HG02678 (cell line): Measurements from ENCODE around the gene SMIM5.

Experiments used
- ATAC-seq: cut with Tn5 transposase; IDR thresholded peaks from one replicate; pipeline ENCODE4 v1.9.1; 2021; ENCODE audit warnings: mild to moderate bottlenecking, moderate library complexity; ENCODE audit not compliant: unreplicated experiment

SMIM5 gene

GRCh38 chr17:75602644-75603043, 30.6 kb upstream of the SMIM5 start:
- ATAC-seq: no peak

GRCh38 chr17:75603123-75603522, 30.1 kb upstream of the SMIM5 start:
- ATAC-seq: no peak

GRCh38 chr17:75604034-75604695, 29.1 kb upstream of the SMIM5 start:
- ATAC-seq: no peak

GRCh38 chr17:75605790-75606189, 27.4 kb upstream of the SMIM5 start:
- ATAC-seq: no peak

- no peak for ATAC-seq
Observed at GRCh38 chr17:75607086-75607485, 26.1 kb upstream of the SMIM5 start.

- ATAC-seq: no peak
Observed at GRCh38 chr17:75610103-75610984, 22.9 kb upstream of the SMIM5 start.

- no peak for ATAC-seq
Observed at GRCh38 chr17:75611851-75612429, 21.3 kb upstream of the SMIM5 start.

- no peak for ATAC-seq
Observed at GRCh38 chr17:75612906-75613626, 20.2 kb upstream of the SMIM5 start.

- ATAC-seq: no peak
Observed at GRCh38 chr17:75614006-75614405, 19.2 kb upstream of the SMIM5 start.

- no peak for ATAC-seq
Observed at GRCh38 chr17:75614556-75615270, 18.5 kb upstream of the SMIM5 start.

GRCh38 chr17:75615301-75615700, 17.9 kb upstream of the SMIM5 start:
- no peak for ATAC-seq

GRCh38 chr17:75616521-75617122, 16.6 kb upstream of the SMIM5 start:
- no peak for ATAC-seq

- no peak for ATAC-seq
Observed at GRCh38 chr17:75617218-75617617, 16.0 kb upstream of the SMIM5 start.

GRCh38 chr17:75617675-75618074, 15.6 kb upstream of the SMIM5 start:
- ATAC-seq: no peak

GRCh38 chr17:75619506-75620431, 13.5 kb upstream of the SMIM5 start:
- no peak for ATAC-seq

GRCh38 chr17:75621489-75621888, 11.7 kb upstream of the SMIM5 start:
- ATAC-seq: no peak

GRCh38 chr17:75622076-75622475, 11.2 kb upstream of the SMIM5 start:
- no peak for ATAC-seq

GRCh38 chr17:75622771-75623273, 10.4 kb upstream of the SMIM5 start:
- ATAC-seq: no peak

- ATAC-seq: no peak
Observed at GRCh38 chr17:75623386-75623785, 9.8 kb upstream of the SMIM5 start.
